Activated CD4-positive, alpha-beta T cell treated with anti-CD3 and anti-CD28 coated beads, Interleukin-2, amount 50 U/mL, for 1 hour (primary cell): ENCODE measurements around the gene RAP1A.

ENCODE experiments used
- DNase-seq: peaks from one replicate; pipeline ENCODE4 v3.0.0-alpha.2; 2020

The RAP1A gene

DNA sequence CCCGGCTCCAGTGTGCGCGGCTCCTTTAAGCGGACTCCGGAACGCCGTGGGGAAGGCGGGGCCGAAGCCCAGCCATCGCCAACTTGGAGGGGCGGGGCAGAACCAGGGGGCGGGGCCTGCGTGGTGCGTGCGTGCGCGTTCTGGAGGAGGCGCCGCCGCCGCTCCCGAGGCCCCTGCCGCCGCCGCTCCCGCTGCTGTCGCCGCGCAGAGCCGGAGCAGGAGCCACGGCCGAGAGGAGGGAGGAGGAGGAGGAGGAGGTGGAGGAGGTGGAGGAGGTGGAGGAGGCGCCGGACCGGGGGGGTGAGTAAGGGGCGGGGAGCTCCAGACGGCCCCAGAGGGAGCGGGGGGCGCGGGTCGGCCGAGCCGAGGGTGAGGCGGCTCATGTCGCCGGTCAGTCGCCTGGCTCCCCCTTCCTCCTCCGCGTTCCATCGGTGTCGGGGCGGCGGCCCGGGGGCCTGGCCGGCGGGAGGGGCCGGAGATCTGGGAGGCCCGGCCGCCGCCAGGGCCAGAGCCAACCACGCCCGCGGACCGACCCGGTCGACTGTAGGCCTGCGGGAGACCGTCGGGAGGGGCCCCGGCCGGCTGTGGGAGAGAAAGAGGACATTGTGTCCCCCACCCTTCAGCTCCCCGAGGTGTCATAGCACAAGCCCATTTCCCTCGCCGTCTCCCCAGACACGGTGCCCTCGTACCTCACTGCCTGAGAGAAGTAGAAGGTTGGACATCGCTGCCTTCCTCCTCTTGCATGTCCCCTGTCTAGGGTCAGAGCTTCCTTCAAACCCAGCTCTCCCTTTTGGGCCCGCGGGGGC lies at the start of gene RAP1A:
Gene RAP1A (plus strand): TSS at position 155 of the 806 bp plus-strand sequence. CDS start 71,572 bp downstream, outside the sequence.
- DNase-seq, result peak; percentile 95

GRCh38 chr1:111569913-111570312 lies 49.7 kb upstream of the RAP1A start:
- no peak for DNase-seq

GRCh38 chr1:111570781-111571181 lies 48.8 kb upstream of the RAP1A start:
- peak; percentile 23 for DNase-seq

- no peak for DNase-seq
Observed at GRCh38 chr1:111571239-111571638, 48.4 kb upstream of the RAP1A start.

GRCh38 chr1:111571987-111572386 lies 47.6 kb upstream of the RAP1A start:
- no peak for DNase-seq

- no peak for DNase-seq
Observed at GRCh38 chr1:111576547-111576946, 43.0 kb upstream of the RAP1A start.

DNA sequence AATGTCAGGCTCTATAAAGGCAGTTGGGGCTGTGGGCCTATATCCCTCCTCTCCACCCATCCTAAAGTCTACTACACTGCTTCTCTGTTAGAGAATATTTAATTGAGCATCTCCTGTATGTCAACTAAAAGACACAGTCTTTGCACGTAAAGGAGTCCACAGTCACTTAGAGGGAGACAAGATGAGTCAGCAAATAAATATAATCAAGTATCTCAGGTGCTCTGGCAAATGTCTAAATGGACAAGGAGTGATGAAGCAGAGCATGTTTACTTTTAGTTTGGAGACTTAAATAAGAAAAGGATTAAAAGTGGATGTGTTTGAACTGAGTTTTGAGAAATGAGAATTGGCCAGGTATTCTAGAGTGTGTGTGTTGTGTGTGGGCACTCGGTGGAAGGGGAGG lies 41.8 kb upstream of the RAP1A start:
- no peak for DNase-seq

DNA sequence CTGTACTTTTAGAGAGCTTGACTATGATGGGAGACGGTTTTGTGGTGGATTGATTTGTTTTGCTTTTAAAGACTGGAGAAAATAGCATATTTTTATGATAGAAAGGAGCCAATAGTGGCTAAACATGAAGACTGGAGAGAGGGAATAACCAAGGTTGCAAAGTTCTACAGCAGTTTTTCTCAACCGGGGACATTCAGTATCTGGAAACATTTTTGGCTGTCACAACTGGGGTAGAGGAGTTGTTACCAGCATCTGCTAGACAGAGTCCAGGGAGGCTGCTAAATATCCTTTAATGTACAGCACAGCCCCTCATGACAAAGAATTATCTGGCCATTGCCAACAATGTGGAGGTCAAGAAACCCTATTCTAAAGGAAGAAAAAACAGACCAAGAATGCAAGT lies 38.4 kb upstream of the RAP1A start:
- no peak for DNase-seq

DNA sequence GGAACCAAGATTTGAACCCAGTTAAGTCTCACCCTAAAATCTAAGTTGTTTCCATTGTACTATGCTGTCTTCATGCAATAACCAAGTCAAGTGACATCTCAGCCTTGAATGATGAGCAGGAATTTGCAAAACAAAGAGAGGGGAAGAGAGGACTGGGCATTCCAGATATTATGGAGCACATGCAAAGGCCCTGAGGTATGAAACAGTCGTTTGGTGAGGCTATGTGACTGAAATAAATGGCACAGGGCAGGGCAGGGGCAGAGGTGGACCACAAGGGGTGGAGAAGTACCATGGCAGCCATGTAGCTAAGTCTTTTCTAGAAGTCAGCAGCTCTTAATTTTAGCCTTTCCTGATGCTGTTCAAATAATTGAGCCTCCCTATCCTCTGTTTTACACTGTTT lies 37.6 kb upstream of the RAP1A start:
- DNase-seq, result no peak

GRCh38 chr1:111582644-111583618 lies 36.7 kb upstream of the RAP1A start:
- no peak for DNase-seq

- DNase-seq, result no peak
Observed at GRCh38 chr1:111585447-111586086, 34.0 kb upstream of the RAP1A start.

- no peak for DNase-seq
Observed at GRCh38 chr1:111586112-111586511, 33.5 kb upstream of the RAP1A start.

DNA sequence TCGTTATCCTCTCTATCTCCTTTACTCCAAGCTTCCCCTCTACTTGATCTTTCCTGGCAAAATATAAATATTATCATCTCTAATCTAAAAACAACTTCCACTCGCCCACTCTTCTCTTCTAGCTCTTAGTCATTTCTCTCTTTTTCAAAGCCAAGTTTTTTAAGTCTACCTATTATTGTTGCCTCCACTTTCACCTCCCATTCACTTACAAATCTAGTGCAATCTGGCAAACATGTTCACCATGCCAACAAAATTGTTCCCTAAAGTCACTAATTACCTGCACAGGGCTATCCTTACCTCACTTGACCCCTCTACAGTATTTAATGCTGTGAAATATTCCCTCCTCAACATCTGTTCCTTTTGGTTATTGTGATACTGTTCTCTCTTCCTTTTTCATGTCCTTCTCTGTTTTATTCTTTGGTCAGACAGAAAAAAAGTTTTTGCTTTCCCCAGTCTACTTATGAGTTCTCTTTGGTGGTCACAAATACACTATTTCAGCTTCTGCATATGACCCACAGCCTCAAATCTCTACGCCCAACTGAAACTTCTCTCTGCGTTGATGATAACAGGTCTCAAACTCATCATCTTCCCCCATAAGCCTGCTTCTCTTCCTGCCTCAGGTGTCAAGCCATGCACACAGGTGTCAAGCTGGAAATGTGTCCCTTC lies 31.9 kb upstream of the RAP1A start:
- no peak for DNase-seq

DNA sequence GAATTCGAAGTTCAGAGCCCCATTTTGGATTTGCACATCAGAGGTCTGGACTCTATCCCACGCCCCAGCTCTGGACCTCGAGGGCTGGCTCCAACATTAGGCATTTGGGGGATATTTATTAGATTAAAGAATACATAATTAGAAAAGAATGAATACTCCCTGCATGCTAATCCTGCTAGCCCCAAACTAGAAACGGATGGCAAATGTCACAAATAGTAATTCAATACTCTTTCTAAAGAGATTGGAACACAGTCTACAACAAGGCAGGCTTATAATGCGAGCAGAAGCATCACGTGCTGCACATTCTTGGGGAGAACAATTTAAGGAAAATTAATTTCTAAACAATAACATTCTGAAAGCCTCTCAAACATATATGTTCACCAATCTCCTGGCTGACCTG lies 27.7 kb upstream of the RAP1A start:
- DNase-seq, result no peak

DNA sequence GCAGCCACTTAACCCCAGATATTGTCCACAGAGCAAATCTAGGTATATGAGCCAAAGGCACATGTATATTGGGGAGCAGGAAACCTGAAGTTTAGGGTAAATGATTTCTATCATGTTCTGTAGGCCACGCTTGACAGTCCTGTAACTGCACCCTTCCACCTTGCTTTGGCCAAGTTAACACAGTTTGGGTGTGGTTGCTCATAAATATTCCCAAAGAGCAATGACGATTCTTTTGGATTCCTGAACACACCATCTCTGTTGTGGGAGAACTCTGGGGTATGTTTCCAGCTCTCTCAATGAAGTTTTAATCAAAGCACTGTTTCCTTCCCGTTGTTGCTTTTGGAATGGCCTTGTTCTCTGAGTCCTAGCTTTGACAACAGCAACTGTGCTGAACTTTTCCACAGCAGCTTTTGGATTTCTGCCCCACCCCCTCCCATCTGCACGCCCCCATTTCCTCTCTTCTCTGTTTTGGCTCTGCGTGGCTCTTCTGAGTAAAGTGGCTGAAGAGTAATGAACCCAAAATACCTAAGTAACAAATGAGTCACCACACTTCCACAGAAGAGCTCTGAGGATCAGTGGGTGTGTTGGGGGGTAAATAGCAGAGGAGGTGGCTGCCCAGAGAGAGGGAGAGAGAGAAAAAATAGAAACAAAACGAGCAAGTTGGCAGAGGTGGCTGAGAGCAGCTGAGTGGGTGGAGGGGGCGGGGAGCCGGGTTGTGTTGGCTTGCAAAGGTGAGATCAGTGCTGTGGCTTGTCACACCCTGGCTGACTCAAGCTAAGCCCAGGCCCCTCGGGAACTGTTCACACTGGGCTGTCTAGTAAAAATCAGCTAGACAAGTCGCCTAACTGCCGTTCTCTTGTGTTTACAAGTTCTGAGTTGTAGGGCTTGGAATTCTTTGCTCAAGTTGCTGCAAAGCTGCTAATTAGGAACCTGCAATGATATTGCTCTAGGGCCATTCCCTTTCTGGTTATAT lies 26.9 kb upstream of the RAP1A start:
- peak; percentile 87 for DNase-seq

- no peak for DNase-seq
Observed at GRCh38 chr1:111593403-111594305, 25.9 kb upstream of the RAP1A start.

DNA sequence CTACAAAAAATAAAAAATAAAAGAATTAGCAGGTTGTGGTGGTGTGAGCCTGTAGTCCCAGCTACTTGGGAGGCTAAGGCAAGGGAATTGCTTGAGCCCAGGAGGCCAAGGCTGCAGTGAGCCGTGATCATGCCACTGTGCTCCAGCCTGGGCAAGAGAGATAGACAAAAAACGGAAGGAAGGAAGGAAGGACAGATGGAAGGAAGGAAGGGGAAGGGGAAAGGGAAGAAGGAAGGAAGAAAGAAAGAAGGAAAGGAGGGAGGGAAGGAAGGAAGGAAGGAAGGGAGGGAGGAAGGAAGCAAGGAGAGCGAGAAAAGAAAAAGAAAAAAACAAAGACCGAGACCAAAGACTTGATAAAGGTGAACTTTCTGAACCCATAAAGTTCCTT lies 25.3 kb upstream of the RAP1A start:
- DNase-seq, result no peak

DNA sequence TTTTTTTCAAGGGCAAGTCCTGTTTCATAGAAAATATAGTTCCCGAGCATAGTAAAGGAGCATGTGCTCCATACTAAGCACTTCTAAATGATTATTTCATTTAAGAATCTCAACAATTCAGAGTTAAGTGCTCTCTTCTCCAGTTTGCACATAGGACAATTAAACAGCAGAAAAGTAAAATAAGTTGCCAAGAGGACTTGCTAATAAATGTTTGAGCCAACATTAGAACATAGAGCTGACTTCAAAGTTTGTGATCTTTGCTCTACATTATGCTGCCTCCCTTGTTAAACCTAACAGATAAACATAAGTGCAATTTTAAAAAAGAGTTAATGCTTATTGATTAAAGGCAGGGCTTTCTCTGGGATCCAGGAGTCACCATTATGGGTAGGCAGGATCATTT lies 23.8 kb upstream of the RAP1A start:
- no peak for DNase-seq

GRCh38 chr1:111596499-111596898 lies 23.1 kb upstream of the RAP1A start:
- peak; percentile 58 for DNase-seq

- no peak for DNase-seq
Observed at GRCh38 chr1:111597426-111597825, 22.2 kb upstream of the RAP1A start.
